ENCODE results near the gene APPL2.

DNA sequence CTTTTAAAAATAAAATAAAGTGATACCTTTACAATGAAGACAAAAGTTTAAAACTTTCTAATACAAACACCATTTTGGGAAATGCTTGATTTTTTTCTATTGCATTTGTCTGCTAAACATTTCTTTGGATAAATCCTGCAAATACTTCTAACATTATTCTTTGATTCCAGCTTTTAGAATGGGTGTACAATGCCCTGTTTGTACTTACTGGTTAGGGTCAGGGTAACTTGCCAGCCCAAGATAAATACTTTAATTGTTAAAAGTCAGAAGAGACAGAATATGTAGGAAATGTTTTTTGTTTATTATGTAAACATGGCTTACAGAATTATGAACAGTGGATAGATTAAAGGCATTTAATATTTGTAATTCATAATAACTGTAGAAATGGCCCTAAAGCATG lies 68.0 kb downstream of the APPL2 start:
- TF ChIP-seq, protein P1, sequence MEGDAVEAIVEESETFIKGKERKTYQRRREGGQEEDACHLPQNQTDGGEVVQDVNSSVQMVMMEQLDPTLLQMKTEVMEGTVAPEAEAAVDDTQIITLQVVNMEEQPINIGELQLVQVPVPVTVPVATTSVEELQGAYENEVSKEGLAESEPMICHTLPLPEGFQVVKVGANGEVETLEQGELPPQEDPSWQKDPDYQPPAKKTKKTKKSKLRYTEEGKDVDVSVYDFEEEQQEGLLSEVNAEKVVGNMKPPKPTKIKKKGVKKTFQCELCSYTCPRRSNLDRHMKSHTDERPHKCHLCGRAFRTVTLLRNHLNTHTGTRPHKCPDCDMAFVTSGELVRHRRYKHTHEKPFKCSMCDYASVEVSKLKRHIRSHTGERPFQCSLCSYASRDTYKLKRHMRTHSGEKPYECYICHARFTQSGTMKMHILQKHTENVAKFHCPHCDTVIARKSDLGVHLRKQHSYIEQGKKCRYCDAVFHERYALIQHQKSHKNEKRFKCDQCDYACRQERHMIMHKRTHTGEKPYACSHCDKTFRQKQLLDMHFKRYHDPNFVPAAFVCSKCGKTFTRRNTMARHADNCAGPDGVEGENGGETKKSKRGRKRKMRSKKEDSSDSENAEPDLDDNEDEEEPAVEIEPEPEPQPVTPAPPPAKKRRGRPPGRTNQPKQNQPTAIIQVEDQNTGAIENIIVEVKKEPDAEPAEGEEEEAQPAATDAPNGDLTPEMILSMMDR (conservative IDR thresholded peaks at IDR 0.05; ENCODE audit: low read depth, low read length), result no peak
- no peak for TF ChIP-seq EZH2 (IDR thresholded peaks at IDR 0.05; ENCODE audit: borderline replicate concordance, low read depth, low read length, poor library complexity, severe bottlenecking)

Data from A673 (cell line).